Gastrocnemius medialis (tissue), 4 donors: Measurements from ENCODE around the gene CIDEB. TPM values are rescaled to one million over a fixed set of nuclear protein-coding genes. Genes with fewer than 3 reads are reported as not detected.

ENCODE experiments used
- ATAC-seq, 2 donors: fragments of 150-250 bp; one replicate each; pipeline ENCODE4 v1.9.1; 2016
- DNase-seq, 2 donors: peaks; one replicate each; pipeline ENCODE4 v3.0.0-alpha.2; 2019
- H3K27ac ChIP-seq, 4 donors: fragments of 200-600 bp; sonication (generic); 1 replicate in 1 of 4; 2 replicates in 3 of 4; pipeline ENCODE4 v1.5.1; 2016 to 2018; ENCODE audit warnings: mild to moderate bottlenecking in 2 of 4, moderate library complexity in 1 of 4
- H3K27me3 ChIP-seq, 3 donors: fragments of 200-600 bp; sonication (generic) in 2 of 3; 1 replicate in 1 of 3; 2 replicates in 2 of 3; pipeline versions ENCODE4 v1.5.1 to v1.6.0; 2016 to 2019; ENCODE audit warnings: mild to moderate bottlenecking in 1 of 3, moderate library complexity in 1 of 3
- H3K36me3 ChIP-seq, 2 donors: fragments of 200-600 bp; sonication (generic) in 1 of 2; one replicate each; pipeline ENCODE4 v1.5.1; 2017 to 2018
- H3K4me1 ChIP-seq, 2 donors: fragments of 200-600 bp; sonication (generic) in 1 of 2; one replicate each; pipeline ENCODE4 v1.5.1; 2016 to 2017; ENCODE audit warnings: mild to moderate bottlenecking in 2 of 2
- H3K4me3 ChIP-seq, 4 donors: fragments of 200-600 bp; sonication (generic) in 3 of 4; 1 replicate in 1 of 4; 2 replicates in 3 of 4; pipeline ENCODE4 v1.5.1; 2016 to 2019; ENCODE audit warnings: mild to moderate bottlenecking in 2 of 4
- H3K9me3 ChIP-seq, 3 donors: fragments of 200-600 bp; sonication (generic) in 2 of 3; 1 replicate in 1 of 3; 2 replicates in 2 of 3; pipeline ENCODE4 v1.5.1; 2016 to 2019
- POLR2A ChIP-seq, 2 donors: fragments of 450-650 bp; IDR thresholded peaks; one replicate each; pipeline ENCODE4 v1.6.1; 2017; ENCODE audit warnings: antibody characterized with exemption in 2 of 2, mild to moderate bottlenecking in 2 of 2, moderate library complexity in 2 of 2
- in situ Hi-C, 4 donors: fragments of 200-750 bp; cut with MboI; loops; one replicate each; pipeline versions ENCODE4 v1.15.0 to v1.8.0; 2017; ENCODE audit warnings: low sequenced_read_pairs in 4 of 4
- intact Hi-C: fragments of 100-400 bp; cut with DNase I; formaldehyde crosslinking; loops from one replicate; pipeline ENCODE4 v1.15.1; 2023; ENCODE audit warnings: low total_unique reads
- total RNA-seq, 4 donors: library from RNA; depleted of rRNA; stranded (reverse); fragments of >200 nt; gene quantifications; one replicate each; pipeline versions ENCODE4 v1.1.0 to v1.2.3, GENCODE V29; 2016
- TF ChIP-seq, protein P1 (sequence below), 5 experiments: fragments of 450-650 bp in 3 of 5; fragments of 200-600 bp in 2 of 5; sonication (generic) in 2 of 5; IDR thresholded peaks in 4 of 5; conservative IDR thresholded peaks in 1 of 5; 1 replicate in 4 of 5; 2 replicates in 1 of 5; pipeline ENCODE4 v1.5.1; 2016 to 2019; ENCODE audit warnings: antibody characterized with exemption in 5 of 5, mild to moderate bottlenecking in 3 of 5, moderate library complexity in 3 of 5

The CIDEB gene
- total RNA-seq, 4 donors from 2014 or later: 0.39 to 1.5 (median 0.88) TPM

DNA sequence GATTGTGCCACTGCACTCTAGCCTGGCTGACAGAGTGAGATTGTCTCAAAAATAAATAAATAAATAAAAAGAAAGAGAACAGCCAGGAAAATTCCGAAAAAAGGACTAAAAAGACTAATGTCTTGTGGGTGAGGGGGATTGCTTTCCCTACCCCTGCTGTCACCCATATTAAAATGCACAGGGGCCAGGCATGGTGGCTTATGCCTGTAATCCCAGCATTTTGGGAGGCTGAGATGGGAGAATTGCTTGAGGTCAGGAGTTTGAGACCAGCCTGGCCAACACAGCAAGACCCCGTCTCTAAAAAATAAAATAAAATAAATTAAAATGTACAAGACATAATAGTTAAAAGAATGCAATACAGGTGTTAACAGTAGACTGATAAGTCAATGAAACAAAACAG is 14.3 kb downstream of the CIDEB start:
- in situ Hi-C loops (loop anchor here in 1 of 4 donors (10.0 kb wide), 1 partner anchor 49 kb away; the partner anchor contains the start of gene TINF2), intact Hi-C loops (loop anchor here (10.0 kb wide), 1 partner anchor 129 kb away; the partner anchor contains the start of gene IRF9)
- no peak overlapping the region for H3K4me3 ChIP-seq
- TF ChIP-seq POLR2A (IDR thresholded peaks at IDR 0.05): no peak
- TF ChIP-seq, protein P1, sequence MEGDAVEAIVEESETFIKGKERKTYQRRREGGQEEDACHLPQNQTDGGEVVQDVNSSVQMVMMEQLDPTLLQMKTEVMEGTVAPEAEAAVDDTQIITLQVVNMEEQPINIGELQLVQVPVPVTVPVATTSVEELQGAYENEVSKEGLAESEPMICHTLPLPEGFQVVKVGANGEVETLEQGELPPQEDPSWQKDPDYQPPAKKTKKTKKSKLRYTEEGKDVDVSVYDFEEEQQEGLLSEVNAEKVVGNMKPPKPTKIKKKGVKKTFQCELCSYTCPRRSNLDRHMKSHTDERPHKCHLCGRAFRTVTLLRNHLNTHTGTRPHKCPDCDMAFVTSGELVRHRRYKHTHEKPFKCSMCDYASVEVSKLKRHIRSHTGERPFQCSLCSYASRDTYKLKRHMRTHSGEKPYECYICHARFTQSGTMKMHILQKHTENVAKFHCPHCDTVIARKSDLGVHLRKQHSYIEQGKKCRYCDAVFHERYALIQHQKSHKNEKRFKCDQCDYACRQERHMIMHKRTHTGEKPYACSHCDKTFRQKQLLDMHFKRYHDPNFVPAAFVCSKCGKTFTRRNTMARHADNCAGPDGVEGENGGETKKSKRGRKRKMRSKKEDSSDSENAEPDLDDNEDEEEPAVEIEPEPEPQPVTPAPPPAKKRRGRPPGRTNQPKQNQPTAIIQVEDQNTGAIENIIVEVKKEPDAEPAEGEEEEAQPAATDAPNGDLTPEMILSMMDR (IDR thresholded peaks at IDR 0.05 in 4 of 5, conservative IDR thresholded peaks at IDR 0.05 in 1 of 5): no peak
- H3K36me3 ChIP-seq: peaks cover 0 to 31% of the 10 kb centered on the region in 2 donors
- H3K4me1 ChIP-seq: no peaks in the 10 kb centered on the region
- ATAC-seq (no peak), DNase-seq (no peak)
- H3K27me3 ChIP-seq: no peaks in the 10 kb centered on the region
- no peaks in the 10 kb centered on the region for H3K9me3 ChIP-seq
- no peak overlapping the region for H3K27ac ChIP-seq

DNA sequence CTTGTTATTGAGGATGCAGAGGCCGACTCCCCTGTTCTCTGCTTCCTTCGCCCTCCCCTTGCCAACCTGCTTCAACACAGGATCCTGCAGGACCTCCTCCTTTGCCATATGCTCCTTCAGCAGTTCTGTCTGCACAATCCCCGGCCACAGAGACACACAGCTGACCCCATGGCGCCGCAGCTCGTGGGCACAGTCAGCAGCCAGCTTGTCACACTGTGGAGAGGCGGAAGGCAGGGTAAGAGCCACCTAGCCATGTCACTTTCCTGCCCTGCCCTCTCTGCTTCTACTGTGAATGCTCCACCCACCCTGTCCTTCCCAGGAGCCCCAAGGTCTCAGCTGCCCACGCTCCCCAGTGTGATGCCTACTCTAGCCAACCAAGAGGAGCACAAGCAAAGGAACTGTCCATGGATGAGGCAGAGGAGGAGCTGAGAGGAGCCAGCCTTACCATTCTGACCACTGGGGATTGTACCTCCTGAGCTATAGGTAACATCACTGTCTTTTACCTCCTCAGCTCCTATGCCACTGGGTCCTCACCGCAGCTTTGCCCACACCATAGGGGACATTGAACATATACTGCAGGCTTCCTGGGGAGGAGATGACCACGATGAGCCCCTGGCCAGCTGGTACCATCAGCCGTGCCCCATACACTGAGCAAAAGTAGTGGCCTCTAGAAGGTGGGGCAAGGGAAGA is 15.5 kb downstream of the CIDEB start:
- in situ Hi-C loops: loop anchor here in 1 of 4 donors (10.0 kb wide), 1 partner anchor 47 kb away; the partner anchor contains the start of gene TINF2
- peaks cover 0 to 31% of the 10 kb centered on the region in 2 donors for H3K36me3 ChIP-seq
- ATAC-seq (no peak), DNase-seq (no peak)
- H3K27me3 ChIP-seq: no peaks in the 10 kb centered on the region
- H3K4me1 ChIP-seq: no peaks in the 10 kb centered on the region
- no peak overlapping the region for H3K27ac ChIP-seq
- TF ChIP-seq, protein P1 (IDR thresholded peaks at IDR 0.05 in 4 of 5, conservative IDR thresholded peaks at IDR 0.05 in 1 of 5): no peak
- intact Hi-C loops: loop anchor here (10.0 kb wide), 1 partner anchor 127 kb away; the partner anchor contains the start of gene IRF9
- no peaks in the 10 kb centered on the region for H3K9me3 ChIP-seq
- H3K4me3 ChIP-seq: no peak overlapping the region

DNA sequence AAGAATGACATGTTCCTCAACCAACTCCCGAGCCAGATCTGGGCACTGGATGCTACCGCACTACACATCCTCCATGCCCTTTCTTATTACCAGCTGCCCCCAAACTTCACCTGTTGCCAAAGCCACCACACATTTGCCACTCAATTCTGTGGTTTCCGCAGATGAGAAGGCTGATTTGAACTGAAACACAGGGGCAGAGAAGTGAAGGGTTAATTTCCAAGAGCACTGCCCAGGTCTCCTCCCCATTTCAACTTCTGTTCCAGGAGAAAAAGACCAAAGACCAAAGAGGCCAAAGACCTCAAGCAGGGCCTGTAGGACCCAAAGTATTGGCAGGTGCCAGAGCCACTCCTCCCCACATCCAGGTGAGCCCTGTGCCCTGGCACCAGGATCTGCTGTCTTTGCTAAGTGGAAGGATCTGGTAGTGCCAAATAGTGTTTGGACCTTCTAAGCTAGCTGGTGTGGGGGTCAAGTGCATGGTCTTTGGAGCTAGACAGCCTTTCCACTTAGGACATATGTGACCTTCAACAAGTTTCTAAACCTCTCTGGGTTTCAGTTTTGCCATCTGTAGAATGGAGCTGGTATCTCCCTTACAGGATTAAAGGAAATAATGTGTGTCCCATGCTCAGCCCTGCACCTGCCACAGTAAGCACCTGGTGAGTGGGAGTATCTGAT is 16.2 kb downstream of the CIDEB start:
- Histone ChIP-seq H3K36me3 (peaks cover 0 to 31% of the 10 kb centered on the region in 2 donors), H3K4me3 (no peak overlapping the region), H3K27me3 (no peaks in the 10 kb centered on the region), H3K27ac (no peak overlapping the region), H3K4me1 (no peaks in the 10 kb centered on the region), H3K9me3 (no peaks in the 10 kb centered on the region)
- DNase-seq: no peak
- in situ Hi-C loops: loop anchor here in 1 of 4 donors (10.0 kb wide), 1 partner anchor 47 kb away; the partner anchor contains the start of gene TINF2
- ATAC-seq: no peak
- intact Hi-C loops: loop anchor here (10.0 kb wide), 1 partner anchor 127 kb away; the partner anchor contains the start of gene IRF9
- TF ChIP-seq POLR2A (IDR thresholded peaks at IDR 0.05): no peak
- TF ChIP-seq, protein P1 (IDR thresholded peaks at IDR 0.05 in 4 of 5, conservative IDR thresholded peaks at IDR 0.05 in 1 of 5): no peak

DNA sequence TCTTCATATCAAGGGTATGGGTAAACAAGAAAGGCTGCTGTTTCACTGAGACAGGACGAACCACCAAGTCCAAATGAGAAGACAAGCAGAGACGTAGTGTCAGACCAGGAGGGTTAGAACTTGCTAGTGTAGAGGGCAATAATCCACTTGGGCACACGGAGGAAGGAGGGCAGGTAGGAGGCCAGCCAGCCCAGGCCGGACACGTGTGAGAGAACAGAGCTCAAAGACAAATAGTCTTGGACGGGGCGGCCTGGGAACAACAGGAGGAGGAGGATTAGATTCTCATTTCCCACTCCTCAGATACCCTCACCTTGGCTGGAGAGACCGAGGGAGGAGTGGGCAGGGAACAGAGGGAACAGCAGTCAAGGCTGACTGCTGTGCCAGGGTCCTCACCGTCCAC is 17.0 kb downstream of the CIDEB start:
- Histone ChIP-seq H3K9me3 (no peaks in the 10 kb centered on the region), H3K4me3 (no peak overlapping the region), H3K4me1 (no peaks in the 10 kb centered on the region), H3K27me3 (no peaks in the 10 kb centered on the region), H3K27ac (no peak overlapping the region), H3K36me3 (peaks cover 0 to 31% of the 10 kb centered on the region in 2 donors)
- no peak for DNase-seq
- TF ChIP-seq, protein P1 (IDR thresholded peaks at IDR 0.05 in 4 of 5, conservative IDR thresholded peaks at IDR 0.05 in 1 of 5): no peak
- TF ChIP-seq POLR2A (IDR thresholded peaks at IDR 0.05): no peak
- in situ Hi-C loops: loop anchor here in 1 of 4 donors (10.0 kb wide), 1 partner anchor 46 kb away; the partner anchor contains the start of gene TINF2
- intact Hi-C loops: loop anchor here (10.0 kb wide), 1 partner anchor 126 kb away; the partner anchor contains the start of gene IRF9
- no peak for ATAC-seq
